Activated CD4-positive, alpha-beta T cell treated with anti-CD3 and anti-CD28 coated beads for 48 hours (primary cell): Measurements from ENCODE around the gene KANSL1.
"Not testable (repeated sequence)": the region's sequence is repeated elsewhere in the genome, so short reads cannot be mapped to it uniquely, and the experiment has no call there.

Experiments used
- DNase-seq: peaks from one replicate; pipeline ENCODE4 v3.0.0-alpha.2; 2020

KANSL1 gene, protein sequence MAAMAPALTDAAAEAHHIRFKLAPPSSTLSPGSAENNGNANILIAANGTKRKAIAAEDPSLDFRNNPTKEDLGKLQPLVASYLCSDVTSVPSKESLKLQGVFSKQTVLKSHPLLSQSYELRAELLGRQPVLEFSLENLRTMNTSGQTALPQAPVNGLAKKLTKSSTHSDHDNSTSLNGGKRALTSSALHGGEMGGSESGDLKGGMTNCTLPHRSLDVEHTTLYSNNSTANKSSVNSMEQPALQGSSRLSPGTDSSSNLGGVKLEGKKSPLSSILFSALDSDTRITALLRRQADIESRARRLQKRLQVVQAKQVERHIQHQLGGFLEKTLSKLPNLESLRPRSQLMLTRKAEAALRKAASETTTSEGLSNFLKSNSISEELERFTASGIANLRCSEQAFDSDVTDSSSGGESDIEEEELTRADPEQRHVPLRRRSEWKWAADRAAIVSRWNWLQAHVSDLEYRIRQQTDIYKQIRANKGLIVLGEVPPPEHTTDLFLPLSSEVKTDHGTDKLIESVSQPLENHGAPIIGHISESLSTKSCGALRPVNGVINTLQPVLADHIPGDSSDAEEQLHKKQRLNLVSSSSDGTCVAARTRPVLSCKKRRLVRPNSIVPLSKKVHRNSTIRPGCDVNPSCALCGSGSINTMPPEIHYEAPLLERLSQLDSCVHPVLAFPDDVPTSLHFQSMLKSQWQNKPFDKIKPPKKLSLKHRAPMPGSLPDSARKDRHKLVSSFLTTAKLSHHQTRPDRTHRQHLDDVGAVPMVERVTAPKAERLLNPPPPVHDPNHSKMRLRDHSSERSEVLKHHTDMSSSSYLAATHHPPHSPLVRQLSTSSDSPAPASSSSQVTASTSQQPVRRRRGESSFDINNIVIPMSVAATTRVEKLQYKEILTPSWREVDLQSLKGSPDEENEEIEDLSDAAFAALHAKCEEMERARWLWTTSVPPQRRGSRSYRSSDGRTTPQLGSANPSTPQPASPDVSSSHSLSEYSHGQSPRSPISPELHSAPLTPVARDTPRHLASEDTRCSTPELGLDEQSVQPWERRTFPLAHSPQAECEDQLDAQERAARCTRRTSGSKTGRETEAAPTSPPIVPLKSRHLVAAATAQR (N-terminal part only)

DNA sequence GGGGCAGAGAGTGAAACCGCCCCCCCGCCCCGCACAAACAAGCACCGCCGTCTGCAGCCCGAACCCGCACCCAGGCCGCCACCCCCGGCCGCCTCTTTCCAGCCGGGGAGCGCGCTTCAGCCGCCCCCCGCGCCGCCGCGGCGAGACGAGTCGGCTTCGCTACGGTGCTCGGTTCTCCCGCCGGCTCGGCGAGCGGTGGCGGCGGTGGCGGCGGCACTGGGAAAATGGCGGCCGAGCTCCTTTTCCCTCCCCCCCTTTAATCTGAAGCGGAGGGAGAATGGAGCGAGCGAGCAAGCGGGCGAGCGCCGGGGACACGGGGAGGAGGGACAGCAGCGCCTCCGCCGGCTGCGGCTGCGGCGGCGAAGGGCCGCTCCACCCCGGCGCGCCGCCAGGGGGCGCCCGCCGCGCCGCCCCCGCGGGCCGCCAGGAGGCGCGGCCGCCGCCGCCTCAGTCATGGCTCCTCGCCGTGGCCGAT, at the start of gene KANSL1:
Gene KANSL1 (minus strand): TSS at position 279 of the 475 bp plus-strand sequence. CDS start 21,286 bp downstream, outside the sequence.
- peak; percentile 93 for DNase-seq

DNA sequence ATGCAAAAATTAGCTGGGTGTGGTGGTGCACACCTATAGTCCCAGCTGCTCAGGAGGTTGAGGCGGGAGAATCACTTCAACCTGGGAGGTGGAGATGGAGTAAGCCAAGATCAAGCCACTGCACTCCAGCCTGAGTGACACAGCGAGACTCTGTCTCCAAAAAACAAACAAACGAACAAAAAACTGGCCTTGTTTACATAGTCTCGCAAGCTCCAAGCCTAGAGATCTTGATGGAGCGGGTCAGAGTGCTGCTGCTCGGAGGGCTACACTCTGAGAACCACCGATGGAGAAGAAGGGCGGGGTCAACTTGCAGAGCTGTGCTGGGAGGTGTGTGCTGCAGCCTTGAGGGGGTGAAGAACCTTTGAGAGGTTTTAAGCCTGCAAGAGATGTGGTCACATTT, 38.1 kb upstream of the KANSL1 start:
- DNase-seq, result not testable (repeated sequence)

DNA sequence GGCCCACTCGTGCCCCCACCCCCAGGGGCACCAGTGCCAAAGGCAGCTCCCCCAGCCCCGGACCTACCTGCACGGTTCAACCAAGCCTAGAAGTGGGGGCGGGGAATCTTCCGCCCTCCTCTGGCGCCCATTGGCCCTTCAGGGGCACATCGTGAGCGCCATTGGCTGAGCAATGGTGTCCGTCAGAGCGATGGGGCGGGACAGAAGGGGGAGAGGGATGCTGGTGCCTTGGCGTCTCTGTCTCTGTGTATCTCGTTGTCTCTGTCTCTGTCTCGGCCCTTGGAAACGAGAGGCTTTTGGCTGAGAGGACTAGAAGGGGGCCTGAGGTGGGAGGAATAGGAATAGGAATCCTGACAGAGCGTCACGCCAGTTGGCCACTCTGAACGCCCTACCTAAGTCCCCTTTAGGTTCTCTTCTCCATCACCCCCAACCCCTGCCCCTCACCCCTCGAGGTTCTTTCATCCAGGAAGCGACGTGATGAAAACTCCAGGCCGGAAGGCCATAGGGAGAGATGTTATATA, 32.1 kb upstream of the KANSL1 start:
- DNase-seq, result peak; percentile 97

DNA sequence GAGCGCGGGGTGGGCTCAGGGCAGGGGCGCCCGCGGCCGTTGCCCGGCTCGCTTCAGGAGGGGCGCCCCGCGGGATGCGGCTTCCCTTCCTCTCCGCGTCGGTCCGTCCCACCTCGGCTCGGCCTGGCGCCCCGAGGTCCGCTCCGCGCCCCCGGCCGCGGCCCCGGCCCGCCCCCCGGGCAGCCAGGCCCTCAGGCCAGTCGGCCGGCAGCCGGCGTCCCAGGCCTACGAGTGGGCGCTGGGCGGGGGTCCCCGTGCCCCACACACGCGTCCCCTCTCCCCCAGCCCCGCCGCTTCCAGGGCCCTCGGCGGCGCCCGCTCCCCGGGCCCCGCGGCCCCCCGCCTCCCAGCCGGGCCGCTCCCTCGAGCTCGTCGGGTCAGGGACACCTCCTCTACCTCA, 31.6 kb upstream of the KANSL1 start:
- not testable (repeated sequence) for DNase-seq

DNA sequence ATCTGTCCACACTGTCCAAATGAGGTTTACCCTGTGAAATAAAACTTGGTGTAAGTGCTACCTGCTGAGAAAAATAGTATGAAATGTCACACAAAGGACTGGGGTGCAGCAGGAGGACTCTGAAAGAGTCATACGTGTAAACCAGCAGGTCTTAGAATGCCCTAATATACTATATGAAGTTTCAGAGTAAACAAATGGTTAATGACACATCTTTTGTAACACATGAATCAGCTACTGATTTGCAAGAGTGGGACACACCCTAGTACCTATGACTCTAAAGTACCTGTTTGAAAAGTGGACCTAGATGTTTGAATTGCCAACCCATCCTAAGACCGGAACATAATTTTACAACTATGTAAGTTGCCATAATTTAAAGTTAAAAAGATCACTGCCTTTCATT, 29.8 kb upstream of the KANSL1 start:
- DNase-seq, result not testable (repeated sequence)

DNA sequence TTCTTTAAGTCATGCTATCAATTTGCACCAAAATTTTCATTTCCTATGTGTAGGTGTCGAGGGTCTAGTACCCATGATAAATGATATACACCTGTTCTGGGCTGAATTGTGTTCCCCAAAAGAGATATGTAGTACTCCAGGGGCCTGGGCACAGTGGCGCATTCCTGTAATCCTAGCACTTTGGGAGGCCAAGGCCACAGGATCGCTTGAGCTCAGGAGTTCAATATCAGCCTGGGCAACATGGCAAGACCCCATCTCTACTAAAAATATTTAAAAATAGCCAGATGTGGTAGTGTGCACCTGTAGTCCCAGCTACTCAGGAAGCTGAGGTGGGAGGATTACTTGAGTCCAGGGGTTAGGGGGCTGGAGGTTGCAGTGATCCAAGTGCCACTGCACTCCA, 23.5 kb upstream of the KANSL1 start:
- DNase-seq, result no peak

DNA sequence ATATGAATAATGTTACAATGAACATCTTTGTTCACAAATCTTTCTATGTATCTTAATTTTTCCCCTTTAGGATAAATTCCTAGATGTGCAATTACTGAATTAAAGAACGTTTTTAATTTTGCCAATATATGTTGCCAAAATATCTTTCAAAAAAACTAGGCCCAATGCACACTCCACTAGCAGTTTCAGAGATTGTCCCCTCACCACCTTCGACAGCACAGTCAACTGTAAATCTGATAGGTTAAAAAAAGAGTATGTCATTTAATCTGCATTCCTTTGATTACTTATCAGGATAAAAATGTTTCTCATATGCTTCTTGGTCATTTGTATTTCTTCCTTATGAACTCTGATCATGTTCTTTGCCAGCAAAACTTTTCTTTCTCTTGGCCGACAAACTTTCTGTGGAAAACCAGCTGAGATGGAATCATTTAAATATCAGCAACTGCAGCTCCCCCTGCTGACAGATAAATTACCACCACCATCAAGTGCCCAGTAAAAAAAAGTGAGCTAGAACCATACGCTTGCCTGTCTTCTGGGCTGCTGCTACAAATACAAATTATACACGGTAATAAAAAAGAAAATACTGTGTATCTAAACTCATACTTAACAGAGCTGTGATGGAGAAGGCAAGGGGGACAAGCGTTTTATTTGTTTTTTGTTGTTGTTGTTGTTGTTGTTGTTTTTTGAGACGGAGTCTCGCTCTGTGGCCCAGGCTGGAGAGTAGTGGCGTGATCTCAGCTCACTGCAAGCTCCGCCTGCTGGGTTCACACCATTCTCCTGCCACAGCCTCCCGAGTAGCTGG, 19.6 kb upstream of the KANSL1 start:
- DNase-seq, result peak; percentile 64

DNA sequence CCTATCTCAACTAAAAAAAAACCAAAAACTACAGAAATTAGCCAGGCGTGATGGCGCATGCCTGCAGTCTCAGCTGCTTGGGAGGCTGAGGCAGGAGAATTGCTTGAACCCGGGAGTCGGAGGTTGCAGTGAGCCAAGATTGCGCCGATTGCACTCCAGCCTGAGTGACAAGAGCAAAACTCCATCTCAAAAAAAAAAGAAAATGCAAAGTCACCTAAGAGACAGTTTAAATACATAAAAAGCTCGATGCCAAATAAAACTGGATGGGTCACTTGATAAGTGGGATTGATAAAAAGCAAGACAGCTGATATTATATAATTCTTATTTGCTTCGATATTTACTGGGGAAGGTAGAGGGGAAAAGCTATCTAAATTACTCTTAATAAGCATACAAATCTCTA, 15.8 kb upstream of the KANSL1 start:
- DNase-seq, result no peak

DNA sequence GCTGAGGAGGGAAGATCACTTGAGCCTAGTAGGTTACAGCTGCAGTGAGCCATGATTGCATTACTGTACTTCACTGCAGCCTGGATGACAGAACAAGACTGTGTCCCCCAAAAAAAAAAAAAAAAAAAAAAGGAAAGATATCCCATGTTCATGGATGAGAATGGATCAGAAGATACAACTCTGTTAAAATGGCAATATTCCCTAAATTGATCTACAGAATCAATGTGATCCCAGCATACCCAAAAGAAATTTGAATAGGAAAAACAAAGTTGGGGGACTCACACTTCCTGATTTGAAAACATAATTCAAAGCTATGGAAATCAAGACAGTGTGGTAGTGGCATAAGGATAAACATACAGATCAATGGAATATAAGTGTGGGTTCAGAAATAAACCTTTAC, 12.7 kb upstream of the KANSL1 start:
- DNase-seq, result no peak

DNA sequence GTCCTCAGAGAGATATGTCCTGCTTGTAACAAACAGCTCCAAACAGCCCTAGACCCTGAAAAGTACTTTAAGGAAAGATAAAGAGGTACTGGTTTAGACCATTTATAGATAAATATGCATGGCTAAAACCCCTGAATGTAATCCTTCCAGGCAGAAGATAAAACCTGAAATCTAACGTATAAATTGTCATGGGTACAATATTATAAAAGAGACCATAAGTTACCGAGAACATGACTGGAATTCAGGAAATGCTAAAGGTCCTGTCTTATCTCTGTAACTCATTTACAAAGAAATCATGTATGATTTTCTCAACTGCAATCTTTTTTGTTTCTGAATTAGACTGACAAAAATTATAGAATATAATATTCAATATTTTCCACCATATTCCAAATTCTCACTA, 9.2 kb upstream of the KANSL1 start:
- no peak for DNase-seq

DNA sequence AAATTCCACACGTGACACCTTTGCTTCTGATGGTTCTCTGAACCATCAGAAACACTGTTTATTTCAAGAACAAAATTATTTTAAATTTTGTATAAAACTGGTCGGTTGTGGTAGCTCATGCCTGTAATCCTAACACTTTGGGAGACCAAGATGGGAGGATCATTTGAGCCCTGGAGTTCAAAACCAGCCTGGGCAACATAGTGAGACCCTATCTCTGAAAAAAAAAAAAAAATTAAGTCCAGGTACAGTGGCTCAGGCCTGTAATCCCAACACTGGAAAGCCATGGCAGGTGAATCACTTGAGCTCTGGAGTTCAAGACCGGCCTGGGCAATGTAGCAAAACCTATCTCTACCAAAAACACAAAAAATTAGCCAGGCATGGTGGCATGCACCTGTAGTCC, 8.3 kb upstream of the KANSL1 start:
- no peak for DNase-seq

DNA sequence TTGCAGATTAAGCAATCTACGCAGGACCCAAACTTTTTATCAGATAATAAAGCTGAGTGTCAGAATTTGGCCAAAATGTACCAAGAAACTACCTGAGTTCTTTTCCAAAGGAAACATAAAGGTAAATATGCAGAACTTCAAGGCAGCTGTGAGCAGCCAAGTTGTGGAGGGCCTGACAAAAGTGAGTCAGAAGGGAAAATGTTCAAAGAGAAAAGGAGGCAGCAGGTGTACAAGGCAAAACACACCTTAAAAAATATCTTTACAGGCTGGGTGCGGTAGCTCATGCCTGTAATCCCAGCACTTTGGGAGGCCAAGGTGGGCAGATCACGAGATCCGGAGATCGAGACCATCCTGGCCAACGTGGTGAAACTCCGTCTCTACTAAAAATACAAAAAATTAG, 7.0 kb upstream of the KANSL1 start:
- DNase-seq, result no peak

DNA sequence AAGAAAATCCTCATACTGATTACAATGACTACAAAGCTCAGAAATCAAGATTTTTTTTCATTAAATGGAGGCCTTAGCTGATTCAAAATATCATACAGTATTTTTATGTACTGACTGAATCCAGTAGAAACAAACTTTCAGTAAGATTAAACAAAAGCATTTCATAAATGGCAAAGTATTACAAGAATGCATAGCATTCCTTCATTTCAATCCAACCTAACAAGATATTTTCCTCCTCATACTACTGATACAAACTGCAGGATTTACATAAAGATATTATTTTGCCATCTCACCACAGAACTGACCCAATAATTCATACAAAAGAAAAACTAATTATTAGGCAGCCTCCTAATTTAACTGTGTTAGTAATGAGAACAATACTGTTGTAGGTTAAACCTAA, 6.2 kb upstream of the KANSL1 start:
- no peak for DNase-seq

DNA sequence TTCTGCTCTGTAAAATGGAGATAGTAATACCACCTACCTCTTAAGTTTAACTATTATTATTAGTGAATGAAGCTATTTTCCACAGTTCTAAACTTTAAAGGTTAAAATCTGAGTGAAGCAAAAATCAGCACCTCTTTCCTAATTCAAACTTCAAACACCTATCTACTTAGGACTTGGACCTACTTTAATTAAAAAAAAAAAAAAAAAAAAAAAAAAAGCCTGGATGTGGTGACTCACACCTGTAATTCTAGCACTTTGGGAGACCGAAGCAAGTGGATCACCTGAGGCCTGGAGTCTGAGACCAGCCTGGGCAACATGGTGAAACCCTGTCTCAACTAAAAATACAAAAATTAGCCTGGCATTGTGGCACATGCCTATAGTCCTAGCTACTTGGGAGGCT, 5.0 kb upstream of the KANSL1 start:
- no peak for DNase-seq

DNA sequence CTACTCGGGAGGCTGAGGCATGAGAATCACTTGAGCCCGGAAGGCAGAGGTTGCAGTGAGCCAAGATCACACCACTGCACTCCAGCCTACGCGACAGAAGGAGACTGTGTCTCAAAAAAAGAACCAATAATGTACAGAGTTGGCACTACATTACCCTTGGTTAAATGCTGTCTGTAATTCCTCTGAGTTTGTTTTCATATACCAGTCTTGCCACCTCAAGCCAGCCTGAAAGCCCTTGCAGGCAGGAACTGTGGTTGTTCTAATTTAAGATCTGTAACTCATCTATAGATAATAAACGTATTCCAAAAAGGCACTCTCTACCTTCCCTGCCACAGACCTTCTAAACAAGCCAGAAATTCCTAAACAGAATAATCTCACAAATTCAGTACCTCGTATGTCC, 4.3 kb upstream of the KANSL1 start:
- DNase-seq, result no peak

DNA sequence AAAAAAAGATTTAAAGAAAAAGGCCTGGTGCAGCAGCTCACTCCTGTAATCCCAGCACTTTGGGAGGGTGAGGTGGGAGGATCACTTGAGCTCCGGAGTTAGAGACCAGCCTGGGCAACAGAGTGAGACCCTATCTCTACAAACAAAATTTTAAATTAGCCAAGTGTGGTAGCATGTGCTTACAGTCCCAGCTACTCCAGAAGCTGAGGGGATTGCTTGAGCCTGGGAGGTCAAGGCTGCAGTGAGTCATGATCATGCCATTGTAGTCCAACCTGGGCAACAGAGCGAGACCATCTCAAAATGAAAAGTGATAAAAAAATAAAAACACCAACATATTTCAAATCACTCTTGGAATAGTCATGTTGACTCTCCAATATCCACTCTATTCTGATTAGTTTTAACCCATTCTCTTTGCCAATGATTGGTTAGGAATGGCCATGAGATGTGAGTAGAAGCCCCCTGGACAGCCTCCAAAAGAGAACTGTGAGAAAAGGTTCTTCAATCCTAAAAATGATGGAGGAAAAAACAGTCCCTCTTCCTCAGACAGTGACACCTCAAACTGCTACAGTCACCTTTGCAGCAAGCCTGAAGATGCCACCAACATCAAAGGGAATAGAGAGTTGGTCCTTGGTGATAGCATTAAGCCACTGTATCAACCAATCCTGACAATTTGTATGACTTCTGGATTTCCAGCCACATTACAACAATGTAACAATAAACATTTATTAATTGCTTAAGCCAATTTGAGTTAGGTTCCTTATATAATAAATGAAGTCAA, 2.9 kb upstream of the KANSL1 start:
- no peak for DNase-seq

DNA sequence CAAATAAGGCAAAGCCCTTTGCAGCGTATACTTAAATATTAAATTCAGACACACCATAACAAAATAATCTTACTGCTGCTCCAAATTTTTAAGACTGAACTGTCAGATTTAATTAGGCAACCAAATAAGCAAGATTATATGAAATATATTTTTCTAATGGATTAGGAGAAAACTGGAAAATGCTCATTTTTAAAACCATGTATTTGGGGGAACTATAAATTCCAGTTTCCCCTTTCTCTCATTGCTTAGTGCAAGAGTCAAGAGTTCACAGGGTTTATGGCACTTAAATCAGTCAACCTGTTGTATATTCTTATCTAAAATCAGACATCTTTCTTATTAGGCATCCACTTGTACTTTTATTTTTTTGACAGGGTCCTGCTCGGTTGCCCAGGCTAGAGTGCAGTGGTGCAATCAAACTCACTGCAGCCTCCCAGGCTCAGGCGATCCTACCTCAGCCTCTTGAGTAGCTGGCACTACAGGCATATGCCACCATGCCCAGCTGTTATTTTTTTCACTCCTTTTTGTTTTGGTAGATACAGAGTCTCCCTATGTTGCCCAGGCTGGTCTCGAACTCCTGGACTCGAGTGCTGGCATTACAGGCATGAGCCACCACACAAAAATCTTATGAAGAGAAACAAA, 2.1 kb upstream of the KANSL1 start:
- no peak for DNase-seq

DNA sequence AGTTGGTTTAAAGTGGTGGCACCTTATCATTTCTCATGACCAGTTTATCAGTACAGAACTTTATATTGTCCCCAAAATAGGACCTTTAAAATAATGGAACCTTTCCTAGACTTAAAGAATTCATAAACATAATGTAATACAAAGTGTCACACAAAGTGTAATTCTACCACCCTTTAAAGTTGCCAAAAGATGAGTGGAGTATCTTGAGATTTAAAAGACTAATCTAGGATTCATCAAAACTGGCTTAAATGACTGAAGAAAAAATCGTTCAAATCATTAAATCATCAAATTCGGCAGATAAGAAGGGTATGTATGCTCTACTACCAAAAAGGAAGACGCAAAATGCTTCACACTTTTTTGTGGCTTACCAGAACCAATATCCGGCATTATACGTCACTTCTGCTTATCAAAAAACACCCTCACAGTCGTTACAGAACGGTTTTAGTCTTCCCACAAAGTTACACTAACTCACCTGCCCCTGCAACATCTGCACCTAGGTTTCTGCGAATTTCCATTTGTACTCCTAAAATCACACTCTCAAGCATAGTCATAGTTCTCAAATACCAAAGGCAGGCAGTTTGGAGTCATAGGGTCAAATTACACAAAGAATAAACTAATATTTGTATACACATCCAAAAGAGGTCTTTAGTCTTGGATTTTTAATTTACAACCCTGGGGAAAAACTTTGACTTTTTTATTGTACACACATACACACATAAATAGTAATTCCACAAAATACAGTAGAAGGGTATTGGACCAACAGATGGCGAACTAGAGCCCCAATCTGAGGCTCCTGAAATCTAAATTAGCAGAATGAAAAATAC, 1.4 kb upstream of the KANSL1 start:
- DNase-seq, result peak; percentile 54

DNA sequence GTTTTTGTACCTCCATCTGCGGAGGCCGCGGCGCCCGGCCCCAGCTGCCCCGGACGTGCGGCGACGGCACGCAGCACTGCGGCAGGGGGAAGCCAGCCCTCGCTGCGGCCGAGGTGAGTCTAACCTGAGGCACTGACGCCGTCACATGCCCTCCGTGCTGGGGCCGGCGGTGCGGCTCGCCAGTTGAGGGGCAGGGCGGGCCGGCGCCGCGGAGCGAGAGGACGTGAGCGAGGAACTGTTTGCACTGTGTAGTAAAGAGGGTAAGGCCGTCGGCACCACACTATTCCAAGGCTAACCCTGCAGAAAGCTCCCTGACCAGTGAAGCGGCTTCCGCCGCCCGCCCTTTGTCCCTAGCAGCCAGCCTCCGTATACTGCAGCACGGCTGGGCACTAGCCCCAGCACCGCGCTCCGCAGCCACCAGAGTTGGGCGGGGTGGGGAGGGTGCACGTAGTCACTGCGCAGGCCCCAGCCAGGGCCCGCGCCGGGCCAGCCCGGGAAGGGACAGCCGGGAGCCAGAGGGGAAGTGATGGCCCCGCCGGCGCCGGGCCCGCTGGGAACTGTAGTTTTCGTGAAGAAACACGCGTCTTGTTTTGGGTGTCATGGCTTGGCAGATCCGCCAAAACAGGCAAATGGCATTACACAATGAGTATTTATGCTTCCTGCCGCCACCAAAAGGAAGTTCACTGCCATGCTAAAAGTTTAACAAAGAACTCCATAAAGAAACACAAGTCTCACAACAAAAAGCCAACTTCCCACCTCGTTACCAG, 580 bp upstream of the KANSL1 start:
- peak; percentile 98 for DNase-seq
